Left renal pelvis (tissue), 4 donors: ENCODE results near the gene ATG101. TPM values are rescaled to one million over a fixed set of nuclear protein-coding genes. Genes with fewer than 3 reads are reported as not detected.

Experiments used
- DNase-seq, 4 donors: peaks; one replicate each; pipeline ENCODE4 v3.0.0-alpha.2; 2013; ENCODE audit warnings: low read depth in 4 of 4, low spot score in 3 of 4
- polyA plus RNA-seq, 4 donors: library from polyadenylated mRNA; unstranded; fragments of 120-200 nt; gene quantifications; one replicate each; pipeline ENCODE4 v1.2.1, GENCODE V29; 2013; ENCODE audit not compliant: insufficient read length in 4 of 4

ATG101 gene, protein sequence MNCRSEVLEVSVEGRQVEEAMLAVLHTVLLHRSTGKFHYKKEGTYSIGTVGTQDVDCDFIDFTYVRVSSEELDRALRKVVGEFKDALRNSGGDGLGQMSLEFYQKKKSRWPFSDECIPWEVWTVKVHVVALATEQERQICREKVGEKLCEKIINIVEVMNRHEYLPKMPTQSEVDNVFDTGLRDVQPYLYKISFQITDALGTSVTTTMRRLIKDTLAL
- 10 to 100 TPM; 21.7 to 28.3 (median 25.6) TPM for polyA plus RNA-seq

DNA sequence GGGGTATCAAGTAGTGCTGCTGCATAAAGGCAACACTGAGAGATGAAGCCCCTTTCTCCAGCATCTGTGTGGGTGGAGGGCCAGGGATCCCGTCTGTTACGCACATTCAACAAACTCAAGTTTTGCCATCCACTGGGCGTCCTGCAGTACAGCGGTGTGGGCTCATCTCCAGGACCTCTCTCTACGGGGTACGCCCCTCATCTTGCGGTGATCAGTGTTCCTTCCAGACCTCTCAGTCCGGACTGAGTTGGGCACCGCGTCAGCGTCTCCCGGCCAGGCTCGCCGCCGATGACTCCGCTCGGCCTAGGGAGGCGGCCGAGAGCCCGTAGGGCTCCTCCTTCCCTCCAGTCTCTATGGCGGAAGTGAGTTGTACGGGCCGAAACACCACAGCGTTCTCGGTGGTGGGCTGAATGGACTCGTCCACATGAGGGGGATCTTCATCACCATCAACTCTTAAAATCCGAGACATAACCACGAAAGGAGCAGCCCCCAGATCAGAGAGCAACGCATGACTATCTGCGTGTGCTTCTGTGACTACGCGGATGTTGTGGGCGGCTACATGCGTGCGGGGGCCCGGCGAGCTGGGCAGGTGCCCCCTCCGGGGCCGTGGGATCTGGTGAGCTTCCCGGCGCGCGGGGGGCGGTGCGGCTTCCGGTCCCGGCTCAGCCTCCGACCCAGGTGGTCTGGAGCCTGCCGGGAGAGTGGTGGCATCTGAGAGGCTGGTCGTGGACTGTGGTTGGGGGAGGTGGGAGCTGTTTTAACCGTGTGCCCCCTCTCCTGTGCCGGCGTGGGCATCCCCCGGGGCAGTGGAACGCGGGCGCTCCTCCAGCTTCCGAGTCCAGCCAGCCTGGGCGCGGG, at the start of gene ATG101:
TSS of gene ATG101 (plus strand) at position 652 of the 858 bp plus-strand sequence. CDS start 3,673 bp downstream, outside the sequence.
- DNase-seq = peak; percentile 91 to 93 (median 92)

DNA sequence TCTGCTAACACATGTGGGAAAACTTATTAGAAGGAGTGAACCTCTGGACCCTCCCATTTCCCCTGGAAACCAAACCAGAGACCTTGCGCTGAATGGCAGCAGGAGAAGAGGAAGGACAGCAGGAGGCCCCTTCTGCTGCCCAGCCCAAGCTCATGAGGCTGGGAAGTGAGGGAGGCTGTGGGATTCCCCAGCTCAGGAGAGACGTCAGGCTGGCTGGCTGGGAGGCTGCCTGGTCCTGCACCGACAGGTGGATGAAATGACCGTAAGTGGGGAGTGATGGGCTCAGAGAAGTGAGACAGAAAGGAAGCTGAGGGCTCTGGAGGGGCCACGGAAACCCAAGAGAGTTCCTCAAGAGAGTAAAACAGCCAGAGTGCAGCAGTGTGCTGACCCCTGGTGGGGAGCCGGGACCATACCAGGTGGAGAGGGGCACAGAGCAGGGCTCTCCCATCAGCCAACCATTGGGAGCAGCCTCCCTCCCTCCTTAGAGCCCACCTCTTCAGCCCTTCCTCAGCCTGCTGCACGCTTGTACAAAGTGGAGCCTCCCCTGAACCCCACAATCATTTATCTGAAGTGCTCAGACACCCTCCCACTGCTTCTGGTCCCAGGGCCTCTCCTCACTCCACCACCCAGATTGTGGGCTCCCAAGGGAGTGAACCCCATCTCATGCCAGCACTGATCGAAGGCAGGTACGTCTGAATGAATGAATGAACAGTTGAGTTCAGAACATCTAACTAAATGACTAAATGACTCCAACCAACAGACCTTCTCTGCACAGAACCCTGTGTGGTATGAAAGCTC, 49.0 kb upstream of the ATG101 start:
- no peak for DNase-seq

DNA sequence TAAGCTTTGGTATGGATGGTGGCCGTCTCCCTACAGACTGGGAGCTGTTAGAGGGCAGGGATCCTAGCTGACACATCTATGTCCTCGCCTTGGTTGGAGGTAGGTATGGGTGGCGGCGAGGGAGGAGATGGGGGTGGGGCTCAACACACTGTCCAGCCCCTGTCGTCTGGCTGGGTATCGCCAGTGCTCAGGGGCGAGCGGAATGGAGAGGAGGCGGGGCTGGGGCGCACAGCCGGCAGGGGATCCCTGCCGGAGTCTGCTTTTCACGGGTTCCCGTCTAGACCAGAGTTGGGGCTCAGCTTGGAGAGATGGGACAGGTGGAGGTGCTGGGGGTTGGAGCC, 47.0 kb upstream of the ATG101 start:
- DNase-seq = no peak

DNA sequence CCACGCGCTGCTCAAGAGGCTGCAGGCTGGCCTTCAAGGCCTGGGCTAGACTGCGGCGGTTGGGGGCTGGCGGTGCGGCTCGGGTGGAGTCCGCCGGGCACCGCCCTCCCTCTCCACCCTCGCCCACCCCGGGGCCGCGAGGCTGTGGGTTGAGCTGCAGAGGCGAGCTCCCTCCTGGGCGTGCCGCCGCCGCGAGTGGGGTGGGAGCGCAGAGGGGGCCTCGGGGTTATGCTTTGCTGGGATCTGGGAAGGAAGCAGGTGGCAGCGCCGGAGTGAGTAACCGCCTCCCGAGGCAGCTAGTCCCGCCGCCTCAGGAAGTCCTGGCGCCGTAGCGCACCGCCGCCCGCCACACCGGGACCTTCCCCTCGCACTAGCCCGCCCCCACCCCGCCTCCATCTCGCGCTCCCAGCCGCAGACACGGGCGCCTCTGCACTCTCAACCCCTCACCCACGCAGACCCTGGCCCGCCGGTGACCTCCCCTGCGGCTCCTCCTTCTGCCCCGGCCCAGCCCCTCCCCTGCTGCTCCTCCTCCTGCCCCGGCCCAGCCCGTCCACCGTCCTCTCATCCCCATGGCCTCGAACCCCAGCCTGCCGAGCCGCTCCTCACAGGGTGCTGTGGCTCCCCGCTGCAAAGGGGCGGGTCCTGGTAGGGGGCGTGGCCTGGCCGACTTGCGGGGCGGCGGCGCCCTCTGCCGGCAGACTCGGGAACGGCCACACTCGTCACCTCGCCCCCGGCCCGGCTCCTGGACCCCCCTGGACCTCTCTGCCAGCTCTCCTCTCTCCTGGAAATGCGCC, 46.4 kb upstream of the ATG101 start:
- DNase-seq = no peak

DNA sequence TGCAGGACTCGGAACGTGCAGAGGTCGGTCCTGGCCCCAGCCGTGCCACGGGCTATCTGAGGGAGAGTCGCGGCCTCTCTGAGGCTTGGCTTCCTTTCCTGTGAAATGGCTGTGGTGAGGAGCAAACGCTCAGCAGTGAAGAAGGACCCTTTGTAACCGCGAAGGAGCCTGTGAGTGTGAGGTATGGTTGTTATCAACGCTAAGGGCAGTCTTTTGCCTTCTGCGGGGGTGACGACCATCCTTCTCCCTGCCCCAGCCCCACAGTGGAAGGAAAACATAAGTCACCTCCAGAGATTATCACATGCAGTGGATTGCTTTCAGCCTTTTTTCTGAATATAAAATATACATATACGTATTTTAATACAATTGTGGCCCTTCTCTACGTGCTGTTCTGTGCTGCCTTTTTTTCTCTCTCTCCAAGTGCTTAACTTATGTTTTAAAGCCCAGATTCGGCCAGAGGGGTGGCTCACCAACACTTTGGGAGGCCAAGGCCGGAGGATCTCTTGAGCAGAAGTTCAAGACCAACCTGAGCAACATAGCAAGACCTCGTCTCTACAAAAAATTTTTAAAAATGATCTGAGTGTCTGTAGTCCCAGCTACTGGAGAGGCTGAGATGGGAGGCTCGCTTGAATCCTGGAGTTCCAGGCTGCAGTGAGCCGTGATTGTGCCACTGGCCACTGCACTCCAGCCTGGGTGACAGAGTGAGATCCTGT, 45.6 kb upstream of the ATG101 start:
- DNase-seq = no peak

DNA sequence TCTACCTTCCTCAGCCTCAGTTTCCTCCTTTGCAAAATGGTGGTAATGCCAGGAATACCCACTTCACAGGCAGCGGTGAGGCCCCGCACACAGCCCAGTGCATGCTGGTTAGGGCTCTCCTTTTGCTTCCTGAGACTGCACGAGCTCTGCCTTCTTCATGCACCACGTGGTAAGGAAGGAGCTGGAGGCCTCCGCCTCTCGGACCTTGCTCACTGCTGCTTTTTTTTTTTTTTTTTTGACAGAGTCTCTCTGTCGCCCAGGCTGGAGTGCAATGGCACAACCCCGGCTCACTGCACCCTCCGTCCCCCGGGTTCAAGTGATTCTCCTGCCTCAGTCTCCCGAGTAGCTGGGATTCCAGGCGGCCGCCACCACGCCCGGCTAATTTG, 44.9 kb upstream of the ATG101 start:
- DNase-seq = no peak

DNA sequence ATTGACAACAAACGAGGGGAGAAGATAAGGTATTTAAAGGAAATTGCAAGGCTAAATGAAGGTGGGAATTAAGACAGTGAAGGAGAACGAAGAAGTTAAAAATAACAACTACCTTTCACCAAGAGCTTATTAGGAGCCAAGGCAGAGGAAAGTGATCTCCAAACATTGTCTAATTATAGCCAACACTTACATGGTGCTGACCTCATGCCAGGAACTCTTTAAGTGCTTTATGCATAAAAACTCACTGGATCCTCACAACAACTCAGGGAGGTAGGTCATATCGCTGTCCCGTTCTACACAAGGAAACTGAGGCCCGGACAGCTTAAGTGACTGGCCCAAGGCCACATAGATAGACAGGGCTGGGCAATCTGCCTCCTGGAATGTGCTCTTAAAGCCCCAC, 43.5 kb upstream of the ATG101 start:
- no peak for DNase-seq

DNA sequence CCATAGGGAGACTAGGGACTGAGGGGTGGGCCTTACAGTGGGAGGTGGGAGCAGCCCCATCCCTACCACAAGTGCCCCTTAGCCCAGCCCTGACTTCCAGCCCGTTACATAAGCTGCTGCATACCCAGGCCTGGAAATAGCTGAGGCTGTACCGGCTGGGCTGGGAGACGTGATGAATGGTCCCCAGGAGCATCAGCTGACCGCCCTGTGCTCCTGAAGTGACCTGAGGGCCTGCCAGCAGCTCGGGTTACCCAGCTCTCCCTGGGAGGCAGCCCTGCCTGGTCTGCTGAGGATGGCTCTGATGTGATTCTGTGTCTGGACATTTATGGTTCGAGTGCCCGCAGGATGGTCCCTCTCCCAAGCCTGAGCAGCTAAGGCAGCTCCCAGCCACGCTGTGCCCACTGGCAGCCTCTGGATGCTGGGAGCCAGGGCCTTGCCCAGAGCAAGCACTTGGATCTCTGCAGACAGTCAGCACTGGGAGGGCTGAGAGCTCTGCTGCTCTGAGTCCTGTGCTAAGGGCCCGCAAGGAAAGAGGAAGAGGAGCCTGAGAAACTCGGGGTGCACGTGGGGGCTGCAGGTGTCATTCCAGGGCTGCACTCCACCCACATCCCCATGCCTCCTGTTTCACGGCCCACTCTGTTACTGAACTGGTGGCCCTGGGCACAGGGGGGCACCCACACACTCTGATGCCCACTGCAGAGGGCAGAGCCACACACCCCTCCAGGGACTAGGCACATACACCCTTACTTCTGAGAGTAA, 42.5 kb upstream of the ATG101 start:
- DNase-seq = no peak

DNA sequence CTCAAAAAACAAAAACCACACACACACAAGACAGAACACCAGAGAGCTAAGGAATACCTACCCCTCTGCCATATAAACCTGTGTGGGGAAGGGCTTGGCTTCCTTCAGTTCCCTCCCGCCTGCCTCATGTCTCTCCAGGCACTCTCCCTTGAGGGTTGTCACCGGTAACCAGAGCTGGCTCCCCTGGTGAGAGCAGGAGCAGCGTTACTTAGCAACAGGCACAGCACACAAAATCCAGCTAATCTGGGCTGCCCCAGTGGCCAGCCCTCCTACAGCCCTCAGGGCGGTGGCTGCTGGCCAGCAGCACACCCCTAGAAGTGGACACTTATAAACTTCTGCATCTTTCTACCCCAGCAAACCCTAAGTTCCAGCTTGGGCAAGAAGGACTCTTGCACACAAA, 40.1 kb upstream of the ATG101 start:
- no peak for DNase-seq

DNA sequence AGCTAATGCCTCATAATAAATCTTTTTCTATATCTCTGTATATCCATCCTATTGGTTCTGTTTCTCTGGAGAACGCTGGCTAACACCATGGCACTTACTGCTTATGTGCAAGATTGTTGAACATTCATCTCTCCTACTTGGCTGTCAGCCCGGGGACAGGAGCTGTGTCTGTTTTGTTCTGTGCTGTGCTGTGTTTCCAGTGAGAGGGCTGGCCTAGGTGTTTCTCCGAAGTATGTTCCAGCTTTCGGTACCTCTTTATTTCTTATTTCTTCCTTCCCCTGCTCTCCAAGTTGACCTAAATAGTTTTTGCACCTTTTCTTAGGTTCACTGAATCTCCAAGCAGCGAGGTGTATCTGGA, 37.4 kb upstream of the ATG101 start:
- DNase-seq = no peak

DNA sequence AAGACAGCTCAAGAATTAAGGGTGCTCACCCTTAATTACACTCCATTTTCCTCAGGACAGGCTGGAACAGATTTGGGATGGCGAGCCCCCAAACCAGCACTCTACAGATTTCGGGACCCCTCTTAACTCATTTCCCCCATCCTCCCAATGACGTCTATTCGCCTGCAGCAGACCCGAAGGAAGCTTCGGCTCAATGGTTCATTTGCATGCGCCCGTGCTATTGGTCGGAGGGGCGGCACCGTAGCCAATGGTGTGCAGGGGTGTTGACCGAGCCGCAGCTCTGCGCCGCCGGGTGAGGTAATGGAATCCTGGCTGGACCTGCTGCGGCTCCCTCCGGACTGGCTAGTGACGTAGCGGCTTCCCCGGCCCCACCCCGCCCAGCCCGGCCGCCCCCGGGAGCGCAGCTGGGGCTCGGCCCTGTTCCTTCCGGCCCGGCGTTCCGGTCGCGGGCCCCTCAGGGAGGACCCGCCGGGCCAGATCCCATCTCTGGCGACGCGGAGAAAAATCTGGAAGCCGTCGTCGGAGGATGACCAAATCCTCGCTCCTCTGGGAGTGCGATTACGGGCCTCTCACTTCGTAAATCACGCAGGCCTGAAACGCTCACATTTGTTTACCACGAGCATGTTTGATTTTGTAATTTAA, 36.9 kb upstream of the ATG101 start:
- DNase-seq = peak in 3 of 4 donors; percentile 83 to 91 (median 87)

DNA sequence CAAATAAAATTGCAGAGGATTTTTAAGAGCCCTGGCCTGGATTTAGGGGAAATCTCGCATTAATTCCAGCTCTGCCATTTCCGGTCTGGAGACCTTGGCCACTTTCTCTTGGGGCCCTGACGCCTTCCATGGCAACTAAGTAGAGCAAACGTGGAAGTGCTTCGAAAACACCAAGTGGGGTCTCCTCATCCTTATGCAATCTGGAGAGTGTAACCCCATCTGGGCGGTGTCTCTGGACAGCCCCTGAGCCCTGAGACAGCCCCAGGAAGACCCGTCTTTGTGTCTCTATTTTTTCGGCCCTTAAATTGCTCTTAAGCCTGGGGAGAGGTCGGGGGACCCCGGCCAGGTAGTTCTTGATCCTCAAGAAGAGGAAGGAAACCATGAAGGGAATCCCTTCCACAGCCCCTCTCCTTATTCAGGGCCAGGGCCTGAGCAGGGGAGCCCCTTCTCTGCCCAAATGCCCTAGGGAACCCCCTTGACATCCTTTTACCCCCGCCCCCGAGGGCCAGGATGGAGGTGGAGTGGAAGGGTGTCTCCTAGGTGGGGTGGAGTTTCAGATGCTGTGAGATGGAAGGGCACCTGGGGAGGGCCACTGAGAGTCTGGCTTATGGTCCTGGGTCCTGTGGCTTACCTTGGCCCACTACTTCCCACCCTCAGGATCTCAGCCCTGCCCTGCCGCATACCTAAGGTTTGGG, 36.2 kb upstream of the ATG101 start:
- no peak for DNase-seq

DNA sequence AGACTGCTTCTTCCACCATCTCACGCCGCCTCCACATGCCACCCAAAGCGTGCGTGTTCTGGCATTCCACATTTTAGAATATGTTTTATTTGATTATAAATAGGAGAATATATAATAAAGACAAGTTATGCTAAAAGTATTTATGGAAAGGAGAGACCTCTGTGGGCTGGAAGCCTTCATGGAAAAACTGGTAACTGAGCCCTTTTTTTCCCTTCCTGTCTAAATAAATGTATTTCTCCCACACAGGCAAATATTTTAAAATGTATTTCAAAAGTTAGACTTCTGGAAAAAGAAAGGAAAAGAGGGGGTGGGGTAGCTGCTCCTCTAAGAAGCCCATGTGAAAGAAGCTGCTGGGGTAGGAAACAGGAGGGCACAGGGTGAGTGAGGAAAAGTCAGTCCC, 34.6 kb upstream of the ATG101 start:
- DNase-seq = no peak

DNA sequence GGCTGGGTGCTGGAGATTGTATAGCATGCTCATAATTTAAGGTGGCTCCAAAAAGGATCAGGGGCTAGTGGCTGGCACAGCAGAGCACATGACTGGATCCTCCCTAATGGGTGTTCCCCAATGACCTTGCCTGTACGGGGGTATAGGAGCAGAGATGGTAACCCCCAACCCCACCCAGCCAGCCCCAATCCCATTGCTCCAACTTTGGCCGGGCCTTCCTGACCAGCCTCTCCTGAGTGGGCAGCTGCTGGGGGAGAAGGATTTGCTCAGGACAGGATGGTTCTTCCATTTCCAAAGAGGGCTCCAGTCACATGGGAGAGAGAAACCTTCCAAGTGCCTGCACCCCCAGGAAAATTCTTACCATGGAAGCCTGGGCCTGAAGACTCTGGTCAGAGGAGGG, 33.9 kb upstream of the ATG101 start:
- DNase-seq = no peak

DNA sequence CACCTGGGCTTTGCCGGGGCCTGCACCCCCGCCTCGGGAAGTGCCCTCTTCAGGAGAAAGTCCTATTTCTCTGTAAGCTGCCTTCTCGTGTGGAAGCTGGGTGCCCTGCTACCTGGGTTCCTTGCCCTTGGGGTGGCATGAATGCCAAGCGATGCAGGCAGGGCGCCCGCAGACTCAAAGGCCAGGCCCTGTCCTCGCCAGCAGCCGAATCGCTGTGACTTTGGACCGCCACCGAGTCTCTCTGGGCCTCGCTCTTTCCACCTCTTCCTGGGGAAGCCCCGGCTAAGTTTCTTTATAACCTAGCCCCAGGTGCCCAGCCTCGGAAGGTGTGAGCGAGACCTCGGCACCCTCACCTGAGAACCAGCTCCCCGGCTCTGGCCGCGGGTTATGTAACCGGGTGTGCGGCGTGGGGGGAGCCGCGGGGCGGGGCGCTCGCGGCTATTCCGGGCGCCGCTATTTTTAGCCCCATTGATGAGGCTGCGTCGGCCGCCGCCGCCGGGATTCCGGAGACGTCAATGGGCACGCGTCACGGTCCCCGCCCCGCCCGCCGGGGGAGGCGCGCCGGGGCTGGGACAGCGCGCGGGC, 33.1 kb upstream of the ATG101 start:
- no peak for DNase-seq

DNA sequence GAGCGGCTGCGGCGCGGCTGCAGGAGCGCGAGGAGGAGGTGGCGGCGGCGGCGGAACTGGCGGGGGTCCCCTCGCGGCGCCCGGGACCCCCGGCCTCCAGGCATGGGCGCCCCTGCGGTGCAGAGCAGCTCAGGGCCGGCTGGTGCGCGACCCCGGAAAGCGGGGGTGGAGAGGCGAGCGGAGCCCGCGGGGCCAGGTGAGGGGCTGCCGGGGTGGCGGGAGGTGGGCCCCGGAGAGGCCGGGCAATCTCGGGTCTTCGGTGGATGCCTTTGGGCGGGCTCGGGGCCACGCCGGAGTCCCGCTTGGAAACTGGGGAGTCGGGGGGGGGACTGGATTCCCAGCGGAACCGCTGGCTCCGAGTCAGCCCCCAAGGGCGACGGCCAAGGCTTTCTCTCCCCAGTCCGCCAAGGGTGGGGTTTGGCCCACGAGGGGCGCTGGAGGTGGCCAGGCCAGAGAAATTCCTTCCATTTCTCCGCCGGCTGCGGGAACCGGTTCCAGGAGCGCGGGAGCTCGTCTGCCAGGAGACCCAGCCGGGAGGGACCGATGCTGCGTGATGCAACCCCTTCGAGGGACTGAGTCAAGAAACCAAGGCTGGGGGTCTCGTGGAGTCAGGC, 32.4 kb upstream of the ATG101 start:
- no peak for DNase-seq

DNA sequence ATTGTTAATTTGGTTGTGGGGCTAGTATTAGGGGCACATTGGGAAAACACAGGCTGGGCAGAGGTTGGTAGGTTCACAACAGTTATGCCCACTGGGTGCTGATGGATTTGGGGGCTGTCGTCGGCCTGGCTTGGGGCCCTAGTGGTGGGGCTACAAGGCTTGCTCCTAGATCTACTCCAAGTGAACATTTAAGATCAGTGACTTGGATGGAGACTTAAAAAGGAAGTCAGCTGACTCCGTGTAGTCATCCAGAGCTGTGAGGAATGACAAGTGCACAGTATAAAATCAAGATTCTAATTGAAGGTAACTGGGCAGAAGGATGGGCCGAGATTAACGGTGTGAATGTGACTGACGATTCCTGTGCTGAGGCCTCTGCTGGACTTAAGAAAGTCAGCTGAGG, 31.3 kb upstream of the ATG101 start:
- no peak for DNase-seq
